PFSK-1 (cell line): ENCODE data around the gene ENOSF1.

ENCODE experiments used
- POLR2AphosphoS5 ChIP-seq: IDR thresholded peaks from 2 replicates; pipeline ENCODE4 v1.6.1; 2012; ENCODE audit warnings: low read depth, mild to moderate bottlenecking, control low read depth, low read length, moderate library complexity
- SIN3A ChIP-seq: IDR thresholded peaks from 2 replicates; pipeline ENCODE4 v1.6.1; 2012; ENCODE audit warnings: mild to moderate bottlenecking, low read length, moderate library complexity, borderline replicate concordance; ENCODE audit not compliant: insufficient read depth
- TF ChIP-seq, protein P1 (sequence below), 2 experiments: IDR thresholded peaks; 2 replicates each; pipeline versions ENCODE4 v1.6.1 to v1.8.0; 2011 to 2012; ENCODE audit warnings: low read depth in 2 of 2, low read length in 2 of 2, control low read depth in 1 of 2, inconsistent platforms in 1 of 2, mild to moderate bottlenecking in 1 of 2, moderate library complexity in 1 of 2; ENCODE audit not compliant: insufficient read depth in 1 of 2

DNA sequence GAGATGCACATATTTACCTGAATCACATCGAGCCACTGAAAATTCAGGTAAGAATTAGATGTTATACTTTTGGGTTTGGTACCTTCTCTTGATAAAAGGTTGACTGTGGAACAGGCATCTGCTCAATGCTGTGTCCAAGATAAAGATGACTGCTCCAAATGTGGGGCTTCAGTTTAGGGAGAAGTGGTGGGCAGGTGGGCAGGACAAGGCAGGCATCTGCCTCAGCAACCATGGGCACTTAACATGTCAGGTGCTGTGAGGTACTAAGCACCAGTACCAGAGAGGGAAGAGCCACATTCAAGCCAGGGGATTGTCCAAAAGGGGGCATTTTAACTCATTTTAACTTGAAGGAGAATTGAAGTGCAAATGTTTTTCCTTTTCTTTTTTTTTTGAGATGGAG, 41.0 kb downstream of the ENOSF1 start:
- TF ChIP-seq SIN3A (no peak), POLR2AphosphoS5 (no peak)
- TF ChIP-seq, protein P1, sequence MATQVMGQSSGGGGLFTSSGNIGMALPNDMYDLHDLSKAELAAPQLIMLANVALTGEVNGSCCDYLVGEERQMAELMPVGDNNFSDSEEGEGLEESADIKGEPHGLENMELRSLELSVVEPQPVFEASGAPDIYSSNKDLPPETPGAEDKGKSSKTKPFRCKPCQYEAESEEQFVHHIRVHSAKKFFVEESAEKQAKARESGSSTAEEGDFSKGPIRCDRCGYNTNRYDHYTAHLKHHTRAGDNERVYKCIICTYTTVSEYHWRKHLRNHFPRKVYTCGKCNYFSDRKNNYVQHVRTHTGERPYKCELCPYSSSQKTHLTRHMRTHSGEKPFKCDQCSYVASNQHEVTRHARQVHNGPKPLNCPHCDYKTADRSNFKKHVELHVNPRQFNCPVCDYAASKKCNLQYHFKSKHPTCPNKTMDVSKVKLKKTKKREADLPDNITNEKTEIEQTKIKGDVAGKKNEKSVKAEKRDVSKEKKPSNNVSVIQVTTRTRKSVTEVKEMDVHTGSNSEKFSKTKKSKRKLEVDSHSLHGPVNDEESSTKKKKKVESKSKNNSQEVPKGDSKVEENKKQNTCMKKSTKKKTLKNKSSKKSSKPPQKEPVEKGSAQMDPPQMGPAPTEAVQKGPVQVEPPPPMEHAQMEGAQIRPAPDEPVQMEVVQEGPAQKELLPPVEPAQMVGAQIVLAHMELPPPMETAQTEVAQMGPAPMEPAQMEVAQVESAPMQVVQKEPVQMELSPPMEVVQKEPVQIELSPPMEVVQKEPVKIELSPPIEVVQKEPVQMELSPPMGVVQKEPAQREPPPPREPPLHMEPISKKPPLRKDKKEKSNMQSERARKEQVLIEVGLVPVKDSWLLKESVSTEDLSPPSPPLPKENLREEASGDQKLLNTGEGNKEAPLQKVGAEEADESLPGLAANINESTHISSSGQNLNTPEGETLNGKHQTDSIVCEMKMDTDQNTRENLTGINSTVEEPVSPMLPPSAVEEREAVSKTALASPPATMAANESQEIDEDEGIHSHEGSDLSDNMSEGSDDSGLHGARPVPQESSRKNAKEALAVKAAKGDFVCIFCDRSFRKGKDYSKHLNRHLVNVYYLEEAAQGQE (IDR thresholded peaks at IDR 0.05; ENCODE audit: insufficient read depth in 1 of 2, low read depth in 2 of 2, low read length in 2 of 2): no peak
